ENCODE data around the gene MMRN2. TPM values are rescaled to one million over a fixed set of nuclear protein-coding genes. Genes with fewer than 3 reads are reported as not detected.
"Not testable (repeated sequence)": the region's sequence is repeated elsewhere in the genome, so short reads cannot be mapped to it uniquely, and the experiment has no call there.

Gene MMRN2
- total RNA-seq, 2 donors from 2014 or later = 24.6 to 26.1 TPM

DNA sequence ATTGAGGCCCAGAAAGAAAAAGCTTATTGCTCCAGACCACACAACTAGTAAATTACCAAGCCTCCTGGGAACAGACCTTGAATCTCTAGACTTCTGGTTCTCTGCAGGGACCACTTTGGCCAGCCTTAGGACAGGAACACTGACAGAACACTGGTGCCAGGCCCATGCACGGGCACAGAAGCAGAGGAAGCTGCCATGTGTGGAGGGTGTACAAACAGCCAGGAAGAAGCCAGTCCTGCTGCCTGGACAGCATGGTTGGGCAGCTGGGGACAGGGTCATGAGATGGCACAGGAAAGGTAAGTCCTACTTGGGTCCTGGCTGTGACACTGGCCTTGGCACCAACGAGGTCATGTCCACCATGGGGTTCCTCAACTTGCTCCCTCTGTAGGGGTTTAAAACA is 19.2 kb downstream of the MMRN2 start:
- Histone ChIP-seq H3K36me3 (no peaks in the 10 kb centered on the region), H3K9me3 (no peaks in the 10 kb centered on the region), H3K4me1 (replicated peaks) (no peaks in the 10 kb centered on the region), H3K27me3 (replicated peaks; ENCODE audit: insufficient read depth) (no peaks in the 10 kb centered on the region), H3K27ac (no peak overlapping the region), H3K4me3 (no peak overlapping the region)
- DNase-seq (ENCODE audit: low spot score) = no peak
- 78% methylated on average over 2 of the region's 2 CpGs for WGBS
- intact Hi-C loops (cut with DNase I) = no loop called here
- TF ChIP-seq POLR2AphosphoS5 (IDR thresholded peaks at IDR 0.05) (no peak), POLR2A (IDR thresholded peaks at IDR 0.05) (no peak)
- TF ChIP-seq, protein P1, sequence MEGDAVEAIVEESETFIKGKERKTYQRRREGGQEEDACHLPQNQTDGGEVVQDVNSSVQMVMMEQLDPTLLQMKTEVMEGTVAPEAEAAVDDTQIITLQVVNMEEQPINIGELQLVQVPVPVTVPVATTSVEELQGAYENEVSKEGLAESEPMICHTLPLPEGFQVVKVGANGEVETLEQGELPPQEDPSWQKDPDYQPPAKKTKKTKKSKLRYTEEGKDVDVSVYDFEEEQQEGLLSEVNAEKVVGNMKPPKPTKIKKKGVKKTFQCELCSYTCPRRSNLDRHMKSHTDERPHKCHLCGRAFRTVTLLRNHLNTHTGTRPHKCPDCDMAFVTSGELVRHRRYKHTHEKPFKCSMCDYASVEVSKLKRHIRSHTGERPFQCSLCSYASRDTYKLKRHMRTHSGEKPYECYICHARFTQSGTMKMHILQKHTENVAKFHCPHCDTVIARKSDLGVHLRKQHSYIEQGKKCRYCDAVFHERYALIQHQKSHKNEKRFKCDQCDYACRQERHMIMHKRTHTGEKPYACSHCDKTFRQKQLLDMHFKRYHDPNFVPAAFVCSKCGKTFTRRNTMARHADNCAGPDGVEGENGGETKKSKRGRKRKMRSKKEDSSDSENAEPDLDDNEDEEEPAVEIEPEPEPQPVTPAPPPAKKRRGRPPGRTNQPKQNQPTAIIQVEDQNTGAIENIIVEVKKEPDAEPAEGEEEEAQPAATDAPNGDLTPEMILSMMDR (IDR thresholded peaks at IDR 0.05) = no peak

DNA sequence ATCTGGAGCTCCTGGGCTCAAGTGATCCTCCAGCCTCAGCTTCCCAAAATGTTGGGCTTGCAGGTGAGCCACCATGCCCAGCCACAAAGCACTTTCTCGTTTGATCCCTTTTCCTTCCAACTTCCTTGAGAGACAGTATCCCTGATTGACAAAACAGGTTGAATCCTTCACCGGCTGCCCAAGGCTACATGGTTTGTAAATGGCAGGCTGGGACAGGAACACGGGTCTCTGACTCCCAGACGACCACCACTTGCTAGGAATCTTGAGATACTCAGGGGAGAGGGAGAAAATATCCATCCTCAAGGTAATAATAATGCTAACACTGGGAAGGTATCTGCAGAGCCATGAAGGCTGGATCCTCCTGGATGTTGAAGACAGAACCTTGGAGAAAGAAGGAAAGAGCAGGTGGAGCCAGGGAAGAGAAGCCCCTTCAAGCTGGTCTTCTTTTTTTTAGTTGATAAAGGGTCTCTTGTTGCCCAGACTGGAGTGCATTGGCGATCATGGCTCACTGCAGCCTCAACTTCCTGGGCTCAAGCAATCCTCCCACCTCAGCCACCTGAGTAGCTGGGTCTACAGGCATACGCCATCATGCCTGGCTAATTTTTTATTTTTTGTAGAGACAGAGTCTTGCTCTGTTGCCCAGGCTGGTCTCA is 19.8 kb downstream of the MMRN2 start:
- TF ChIP-seq, protein P1 (IDR thresholded peaks at IDR 0.05) = no peak
- no peak for TF ChIP-seq POLR2A (IDR thresholded peaks at IDR 0.05)
- no peak for TF ChIP-seq POLR2AphosphoS5 (IDR thresholded peaks at IDR 0.05)
- Histone ChIP-seq H3K27me3 (replicated peaks; ENCODE audit: insufficient read depth) (no peaks in the 10 kb centered on the region), H3K4me1 (replicated peaks) (no peaks in the 10 kb centered on the region), H3K27ac (no peak overlapping the region), H3K9me3 (no peaks in the 10 kb centered on the region), H3K4me3 (no peak overlapping the region), H3K36me3 (no peaks in the 10 kb centered on the region)
- no peak for DNase-seq (ENCODE audit: low spot score)
- intact Hi-C loops (cut with DNase I) = no loop called here
- WGBS = 62% methylated on average over 6 of the region's 6 CpGs

DNA sequence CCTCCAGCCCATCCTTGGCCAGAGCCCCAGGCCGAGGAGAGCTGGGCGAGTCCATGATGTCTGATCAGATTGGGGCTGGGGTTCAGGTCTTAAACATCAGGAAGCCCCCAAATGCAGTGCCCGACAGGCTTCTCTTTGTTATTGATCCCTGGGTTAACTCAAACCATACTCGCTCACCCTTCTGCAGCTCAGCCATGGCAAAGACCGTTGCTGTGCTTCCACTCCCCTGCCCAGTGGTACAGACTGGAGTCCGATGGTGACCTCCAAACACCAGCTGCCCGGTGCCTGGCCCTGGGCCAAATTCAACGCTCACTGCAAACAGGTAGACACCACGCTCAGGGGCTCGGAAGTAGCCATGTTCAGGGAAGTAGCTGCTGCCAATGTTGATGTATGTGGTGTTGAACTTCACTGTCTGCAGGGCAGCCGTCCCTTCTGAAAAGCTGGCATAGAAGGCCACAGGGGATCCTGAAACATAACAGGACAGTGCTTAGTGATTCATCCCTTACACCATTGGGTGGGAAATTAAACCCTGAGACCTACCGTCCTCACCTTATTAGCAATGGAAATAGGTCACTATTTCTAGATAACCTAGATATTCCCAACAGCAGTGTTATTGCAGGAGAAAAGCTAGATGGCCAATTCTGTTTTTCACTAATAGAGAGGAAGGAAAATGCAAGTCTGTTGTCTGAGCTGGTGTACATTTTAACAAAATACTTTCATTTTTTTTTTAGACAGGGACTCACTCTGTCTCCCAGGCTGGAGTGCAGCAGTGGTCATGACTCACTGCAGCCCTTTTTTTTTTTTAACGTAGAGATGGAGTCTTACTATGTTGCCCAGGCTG is 20.5 kb downstream of the MMRN2 start:
- TF ChIP-seq, protein P1 (IDR thresholded peaks at IDR 0.05) = no peak
- no peak for TF ChIP-seq POLR2A (IDR thresholded peaks at IDR 0.05)
- no peak for TF ChIP-seq POLR2AphosphoS5 (IDR thresholded peaks at IDR 0.05)
- DNase-seq (ENCODE audit: low spot score) = no peak
- WGBS = 69% methylated on average over 8 of the region's 13 CpGs
- H3K27ac ChIP-seq = no peak overlapping the region
- H3K9me3 ChIP-seq = no peaks in the 10 kb centered on the region
- no peaks in the 10 kb centered on the region for H3K27me3 ChIP-seq (replicated peaks; ENCODE audit: insufficient read depth)
- no peak overlapping the region for H3K4me3 ChIP-seq
- no peaks in the 10 kb centered on the region for H3K4me1 ChIP-seq (replicated peaks)
- intact Hi-C loops (cut with DNase I) = no loop called here
- no peaks in the 10 kb centered on the region for H3K36me3 ChIP-seq

DNA sequence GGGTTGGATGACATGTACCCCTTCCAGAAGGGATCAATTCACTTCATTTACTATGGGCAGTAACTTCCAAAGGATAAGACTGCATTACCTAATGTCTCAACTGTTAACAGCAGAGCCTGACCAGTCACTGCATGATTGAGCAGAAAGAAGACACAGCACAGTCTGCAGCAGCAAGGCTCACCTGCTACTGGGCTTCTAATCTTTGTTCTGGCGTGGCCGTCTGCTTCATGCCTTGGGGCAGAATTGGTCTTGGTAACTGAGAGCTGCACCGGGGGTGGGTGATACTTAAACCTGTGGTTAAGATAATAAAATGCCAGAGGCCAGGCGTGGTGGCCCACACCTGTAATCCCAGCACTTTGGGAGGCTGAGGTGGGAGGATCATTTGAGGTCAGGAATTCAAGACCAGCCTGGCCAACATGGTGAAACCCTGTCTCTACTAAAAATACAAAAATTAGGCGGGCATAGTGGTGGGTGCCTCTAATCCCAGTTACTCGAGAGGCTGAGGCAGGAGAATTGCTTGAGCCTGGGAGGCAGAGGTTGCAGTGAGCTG is 23.2 kb downstream of the MMRN2 start:
- H3K36me3 ChIP-seq; H3K9me3 ChIP-seq; H3K4me3 ChIP-seq; H3K27me3 ChIP-seq (replicated peaks; ENCODE audit: insufficient read depth); H3K4me1 ChIP-seq (replicated peaks); DNase-seq (ENCODE audit: low spot score); H3K27ac ChIP-seq; intact Hi-C loops (cut with DNase I): not testable (repeated sequence)
- WGBS = 83% methylated on average over 6 of the region's 6 CpGs

DNA sequence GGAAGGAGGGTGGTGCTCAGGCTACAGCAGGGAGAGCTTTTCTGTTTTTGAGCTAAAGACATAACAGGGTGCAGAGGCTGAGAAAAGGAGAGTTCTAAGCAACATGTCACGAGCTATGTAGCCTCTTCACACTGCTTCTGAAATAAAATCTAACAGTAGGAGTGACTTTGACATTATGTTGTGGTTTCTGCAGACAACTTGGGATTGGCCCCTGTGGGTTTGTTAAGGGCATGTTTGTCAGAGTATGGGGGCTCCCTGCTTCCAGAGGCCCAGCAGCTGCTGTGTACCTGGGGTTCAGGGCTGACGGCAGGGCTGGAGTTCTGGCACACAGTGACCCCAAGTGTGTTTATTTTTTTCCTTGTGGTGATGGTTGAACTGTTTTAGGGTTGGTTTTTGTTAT is 24.7 kb downstream of the MMRN2 start:
- Histone ChIP-seq H3K36me3 (no peaks in the 10 kb centered on the region), H3K27ac (no peak overlapping the region), H3K4me3 (no peak overlapping the region), H3K9me3 (no peaks in the 10 kb centered on the region), H3K4me1 (replicated peaks) (no peaks in the 10 kb centered on the region), H3K27me3 (replicated peaks; ENCODE audit: insufficient read depth) (no peaks in the 10 kb centered on the region)
- no peak for DNase-seq (ENCODE audit: low spot score)
- intact Hi-C loops (cut with DNase I) = no loop called here
- WGBS = 88% methylated on average over 2 of the region's 2 CpGs
- TF ChIP-seq, protein P1 (IDR thresholded peaks at IDR 0.05) = no peak
- no peak for TF ChIP-seq POLR2A (IDR thresholded peaks at IDR 0.05)
- TF ChIP-seq POLR2AphosphoS5 (IDR thresholded peaks at IDR 0.05) = no peak
